Measurements from ENCODE around the gene IL4R.
A peak's percentile ranks its signal among the peaks of the same experiment; 100 is the strongest.
"Not testable (repeated sequence)": the region's sequence is repeated elsewhere in the genome, so short reads cannot be mapped to it uniquely, and the experiment has no call there.

Gene IL4R

GRCh38 chr16:27313422-27314160 lies at the start of gene IL4R:
Gene IL4R, plus strand, starts transcription at chr16:27313974. Its CDS starts 26,230 bp downstream, at chr16:27340204.
- DNase-seq (ENCODE audit: low read depth in 2 of 2): peak; percentile 76 to 77

- no peak for DNase-seq (ENCODE audit: low read depth in 2 of 2)
Measured at GRCh38 chr16:27264151-27264550, 49.6 kb upstream of the IL4R start.

GRCh38 chr16:27265982-27266381 lies 47.8 kb upstream of the IL4R start:
- DNase-seq (ENCODE audit: low read depth in 2 of 2): no peak

GRCh38 chr16:27267037-27267677 lies 46.6 kb upstream of the IL4R start:
- no peak for DNase-seq (ENCODE audit: low read depth in 2 of 2)

- peak; percentile 94 to 97 for DNase-seq (ENCODE audit: low read depth in 2 of 2)
Measured at GRCh38 chr16:27268376-27269299, 45.1 kb upstream of the IL4R start, which contains the start of gene NSMCE1. Gene NSMCE1, minus strand, starts transcription at chr16:27268772. Its CDS starts 11,202 bp downstream, at chr16:27257570.

GRCh38 chr16:27269300-27270150 lies 44.2 kb upstream of the IL4R start:
- DNase-seq (ENCODE audit: low read depth in 2 of 2): no peak

- DNase-seq (ENCODE audit: low read depth in 2 of 2): no peak
Measured at GRCh38 chr16:27270349-27270748, 43.4 kb upstream of the IL4R start.

GRCh38 chr16:27272076-27272475 lies 41.7 kb upstream of the IL4R start:
- DNase-seq (ENCODE audit: low read depth in 2 of 2): no peak

GRCh38 chr16:27272697-27273096 lies 41.1 kb upstream of the IL4R start:
- DNase-seq (ENCODE audit: low read depth in 2 of 2): not testable (repeated sequence)

GRCh38 chr16:27273330-27273669 lies 40.5 kb upstream of the IL4R start:
- DNase-seq (ENCODE audit: low read depth in 2 of 2): no peak

- peak in 1 of 2 donors; percentile 67 for DNase-seq (ENCODE audit: low read depth in 2 of 2)
Measured at GRCh38 chr16:27273670-27274423, 39.9 kb upstream of the IL4R start.

GRCh38 chr16:27274424-27274874 lies 39.3 kb upstream of the IL4R start:
- not testable (repeated sequence) for DNase-seq (ENCODE audit: low read depth in 2 of 2)

GRCh38 chr16:27275394-27275793 lies 38.4 kb upstream of the IL4R start:
- DNase-seq (ENCODE audit: low read depth in 2 of 2): no peak

GRCh38 chr16:27281243-27281642 lies 32.5 kb upstream of the IL4R start:
- no peak for DNase-seq (ENCODE audit: low read depth in 2 of 2)

GRCh38 chr16:27284865-27285675 lies 28.7 kb upstream of the IL4R start:
- no peak for DNase-seq (ENCODE audit: low read depth in 2 of 2)

GRCh38 chr16:27285676-27286196 lies 28.0 kb upstream of the IL4R start:
- no peak for DNase-seq (ENCODE audit: low read depth in 2 of 2)

GRCh38 chr16:27286451-27286850 lies 27.3 kb upstream of the IL4R start:
- no peak for DNase-seq (ENCODE audit: low read depth in 2 of 2)

- DNase-seq (ENCODE audit: low read depth in 2 of 2): no peak
Measured at GRCh38 chr16:27287051-27287811, 26.5 kb upstream of the IL4R start.

- no peak for DNase-seq (ENCODE audit: low read depth in 2 of 2)
Measured at GRCh38 chr16:27287887-27288286, 25.9 kb upstream of the IL4R start.

All from stimulated activated CD4-positive, alpha-beta T cell treated with anti-CD3 and anti-CD28 coated beads, Interleukin-15, amount 100 ng/mL, for 48 hours (primary cell).